ENCODE results near the gene SMTNL2. TPM values are rescaled to one million over a fixed set of nuclear protein-coding genes. Genes with fewer than 3 reads are reported as not detected.
"Not testable (repeated sequence)": the region's sequence is repeated elsewhere in the genome, so short reads cannot be mapped to it uniquely, and the experiment has no call there.

SMTNL2 gene
- total RNA-seq, 1 experiment from 2014 or later: 39.3 TPM

DNA sequence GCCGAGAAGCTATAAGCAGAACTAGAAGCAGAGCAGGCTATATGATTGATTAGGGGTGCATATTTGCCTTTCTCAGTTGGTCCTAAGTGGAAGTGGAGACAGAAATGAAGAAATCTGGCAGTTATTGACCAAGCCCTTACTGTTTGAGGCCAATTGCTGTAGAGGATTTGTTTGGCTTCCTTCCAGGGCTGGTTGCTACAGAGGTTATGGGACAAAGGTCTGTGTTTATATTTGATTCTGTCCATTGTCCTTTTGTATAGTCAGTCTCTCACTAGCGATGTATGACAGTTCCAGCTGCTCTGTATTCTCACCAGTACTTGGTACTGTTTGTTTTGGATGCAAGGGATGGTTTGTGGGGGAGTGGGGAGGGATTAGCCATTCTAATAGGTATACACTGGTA, 64.4 kb downstream of the SMTNL2 start:
- peaks cover 6% of the 10 kb centered on the region for H3K4me1 Mint-ChIP-seq (ENCODE audit: low read depth, unreplicated experiment)
- H3K9me3 Mint-ChIP-seq (ENCODE audit: unreplicated experiment): no peaks in the 10 kb centered on the region
- H3K36me3 ChIP-seq (ENCODE audit: control insufficient read depth, insufficient read depth, low read length): no peaks in the 10 kb centered on the region
- H3K27me3 ChIP-seq (replicated peaks; ENCODE audit: control insufficient read depth, insufficient read depth, low read length): no peaks in the 10 kb centered on the region
- ChIA-PET POLR2A (no interaction called here), CTCF (no interaction called here)
- H3K36me3 Mint-ChIP-seq (ENCODE audit: insufficient read depth, unreplicated experiment): no peaks in the 10 kb centered on the region
- no peaks in the 10 kb centered on the region for H3K4me1 ChIP-seq
- DNase-seq: peak in 1 of 2 experiments; percentile 39
- TF ChIP-seq CTCF (IDR thresholded peaks at IDR 0.05; ENCODE audit: insufficient read depth in 1 of 2, low read depth in 1 of 2, low read length in 1 of 2, severe bottlenecking in 1 of 2, unreplicated experiment in 1 of 2): no peak
- H3K27me3 Mint-ChIP-seq (ENCODE audit: insufficient read depth, unreplicated experiment): no peaks in the 10 kb centered on the region
- peak overlapping the region; percentile 22 for H3K27ac Mint-ChIP-seq (ENCODE audit: unreplicated experiment)
- no peaks in the 10 kb centered on the region for H3K9me3 ChIP-seq
- H3K4me3 Mint-ChIP-seq (ENCODE audit: unreplicated experiment): no peak overlapping the region
- BruUV-seq (replicated peaks): no TSS peak
- intact Hi-C loops (cut with micrococcal nuclease; ENCODE audit: unreplicated experiment): no loop called here
- no peak overlapping the region for H3K4me3 ChIP-seq (ENCODE audit: low read depth, low read length)

GRCh38 chr17:4652997-4653396, 68.7 kb downstream of the SMTNL2 start:
- Histone ChIP-seq H3K4me3 (ENCODE audit: low read depth, low read length) (no peak overlapping the region), H3K27me3 (replicated peaks; ENCODE audit: control insufficient read depth, insufficient read depth, low read length) (no peaks in the 10 kb centered on the region), H3K36me3 (ENCODE audit: control insufficient read depth, insufficient read depth, low read length) (no peaks in the 10 kb centered on the region), H3K9me3 (no peaks in the 10 kb centered on the region), H3K4me1 (no peaks in the 10 kb centered on the region)
- H3K4me3 Mint-ChIP-seq (ENCODE audit: unreplicated experiment): no peak overlapping the region
- no peak overlapping the region for H3K27ac Mint-ChIP-seq (ENCODE audit: unreplicated experiment)
- POLR2A ChIA-PET: no interaction called here
- H3K27me3 Mint-ChIP-seq (ENCODE audit: insufficient read depth, unreplicated experiment): no peaks in the 10 kb centered on the region
- no peak for DNase-seq
- CTCF ChIA-PET: no interaction called here
- TF ChIP-seq CTCF (IDR thresholded peaks at IDR 0.05; ENCODE audit: insufficient read depth in 1 of 2, low read depth in 1 of 2, low read length in 1 of 2, severe bottlenecking in 1 of 2, unreplicated experiment in 1 of 2): no peak
- no peaks in the 10 kb centered on the region for H3K9me3 Mint-ChIP-seq (ENCODE audit: unreplicated experiment)
- no TSS peak for BruUV-seq (replicated peaks)
- intact Hi-C loops (cut with micrococcal nuclease; ENCODE audit: unreplicated experiment): no loop called here
- H3K36me3 Mint-ChIP-seq (ENCODE audit: insufficient read depth, unreplicated experiment): no peaks in the 10 kb centered on the region
- H3K4me1 Mint-ChIP-seq (ENCODE audit: low read depth, unreplicated experiment): peaks cover 6% of the 10 kb centered on the region

DNA sequence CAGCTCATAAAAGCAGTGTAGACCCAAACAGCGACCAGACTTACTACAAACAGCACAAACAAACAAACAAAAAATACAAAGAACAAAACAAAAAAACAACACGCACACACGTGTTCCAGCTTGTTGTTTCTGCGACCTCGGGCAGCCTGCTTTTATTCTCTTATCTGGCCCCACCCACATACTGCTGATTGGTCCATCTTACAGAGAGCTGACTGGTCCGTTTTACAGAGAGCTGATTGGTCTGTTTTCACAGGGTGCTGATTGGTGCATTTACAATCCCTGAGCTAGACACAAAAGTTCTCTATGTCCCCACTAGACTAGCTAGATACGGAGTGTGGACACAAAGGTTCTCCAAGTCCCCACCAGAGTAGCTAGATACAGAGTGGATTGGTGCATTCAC, 71.6 kb downstream of the SMTNL2 start:
- H3K27ac Mint-ChIP-seq (ENCODE audit: unreplicated experiment); H3K27me3 Mint-ChIP-seq (ENCODE audit: insufficient read depth, unreplicated experiment); H3K4me3 Mint-ChIP-seq (ENCODE audit: unreplicated experiment); H3K9me3 Mint-ChIP-seq (ENCODE audit: unreplicated experiment); H3K4me1 ChIP-seq; H3K36me3 Mint-ChIP-seq (ENCODE audit: insufficient read depth, unreplicated experiment); BruUV-seq (replicated peaks); CTCF ChIA-PET; H3K4me1 Mint-ChIP-seq (ENCODE audit: low read depth, unreplicated experiment); H3K4me3 ChIP-seq (ENCODE audit: low read depth, low read length); intact Hi-C loops (cut with micrococcal nuclease; ENCODE audit: unreplicated experiment); H3K9me3 ChIP-seq; POLR2A ChIA-PET; DNase-seq; H3K27me3 ChIP-seq (replicated peaks; ENCODE audit: control insufficient read depth, insufficient read depth, low read length); H3K36me3 ChIP-seq (ENCODE audit: control insufficient read depth, insufficient read depth, low read length): not testable (repeated sequence)

DNA sequence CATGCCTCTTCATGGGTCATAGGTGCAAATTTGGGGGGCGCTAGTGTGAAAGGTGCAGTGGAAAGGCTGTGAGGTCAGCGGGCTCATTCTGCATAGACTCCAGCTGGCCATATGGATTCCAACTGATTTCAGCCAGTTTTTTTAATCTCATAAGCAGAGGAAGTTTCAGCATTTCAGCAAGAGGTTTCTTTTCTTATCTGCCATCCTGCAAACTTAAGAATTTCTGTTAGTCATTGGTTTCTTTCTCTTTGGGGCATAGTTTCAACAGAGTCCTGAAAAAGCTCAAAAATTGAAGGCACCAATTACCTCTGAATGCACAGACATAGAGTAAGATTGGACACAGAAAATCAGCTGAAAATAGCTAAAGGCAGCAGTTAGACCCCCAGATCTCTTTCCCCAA, 73.3 kb downstream of the SMTNL2 start:
- Histone ChIP-seq H3K4me3 (ENCODE audit: low read depth, low read length) (no peak overlapping the region), H3K36me3 (ENCODE audit: control insufficient read depth, insufficient read depth, low read length) (no peaks in the 10 kb centered on the region), H3K4me1 (no peaks in the 10 kb centered on the region), H3K27me3 (replicated peaks; ENCODE audit: control insufficient read depth, insufficient read depth, low read length) (no peaks in the 10 kb centered on the region), H3K9me3 (no peaks in the 10 kb centered on the region)
- Mint-ChIP-seq H3K4me1 (ENCODE audit: low read depth, unreplicated experiment) (peaks cover 6% of the 10 kb centered on the region), H3K9me3 (ENCODE audit: unreplicated experiment) (no peaks in the 10 kb centered on the region), H3K4me3 (ENCODE audit: unreplicated experiment) (no peak overlapping the region), H3K27me3 (ENCODE audit: insufficient read depth, unreplicated experiment) (no peaks in the 10 kb centered on the region), H3K36me3 (ENCODE audit: insufficient read depth, unreplicated experiment) (no peaks in the 10 kb centered on the region), H3K27ac (ENCODE audit: unreplicated experiment) (no peak overlapping the region)
- TF ChIP-seq CTCF (IDR thresholded peaks at IDR 0.05; ENCODE audit: insufficient read depth in 1 of 2, low read depth in 1 of 2, low read length in 1 of 2, severe bottlenecking in 1 of 2, unreplicated experiment in 1 of 2): no peak
- ChIA-PET CTCF (no interaction called here), POLR2A (no interaction called here)
- BruUV-seq (replicated peaks): no TSS peak
- intact Hi-C loops (cut with micrococcal nuclease; ENCODE audit: unreplicated experiment): no loop called here
- DNase-seq: no peak
